Raji (cell line): ENCODE results near the gene OR4F29.
"Not testable (repeated sequence)": the region's sequence is repeated elsewhere in the genome, so short reads cannot be mapped to it uniquely, and the experiment has no call there.

Source experiments
- POLR2A ChIP-seq: IDR thresholded peaks from 2 replicates; pipeline ENCODE4 v1.6.1; 2011; ENCODE audit warnings: low read depth, low read length, control low read depth; ENCODE audit not compliant: insufficient read depth

Gene OR4F29

GRCh38 chr1:451578-451977 is at the start of gene OR4F29:
OR4F29 (minus strand) TSS chr1:451678; CDS start chr1:451678, 0 bp downstream.
- TF ChIP-seq POLR2A = not testable (repeated sequence)
